ENCODE measurements around the gene CARD18.

DNA sequence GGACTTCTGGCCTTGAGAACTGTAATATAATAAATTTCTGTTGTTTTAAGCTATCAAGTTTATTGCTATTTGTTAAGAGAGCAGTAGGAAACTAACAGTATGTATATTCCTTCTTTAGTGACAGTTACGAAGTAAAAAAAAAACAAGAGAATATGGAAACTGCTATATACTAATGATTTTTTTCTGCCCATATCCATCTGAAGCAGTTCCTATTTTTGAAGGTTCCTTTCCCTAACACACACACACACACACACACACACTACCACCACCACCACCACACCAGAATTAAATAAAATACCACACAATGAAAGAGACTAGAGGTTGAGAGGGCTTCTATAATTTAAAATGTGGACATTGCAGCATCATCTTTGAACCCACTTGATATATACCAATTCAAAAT, 44.4 kb upstream of the CARD18 start:
- TF ChIP-seq GTF2F1 (IDR thresholded peaks at IDR 0.05; ENCODE audit: low read length) (no peak), ZNF567 (CRISPR knock-in tag; IDR thresholded peaks at IDR 0.05; ENCODE audit: borderline replicate concordance) (no peak), CHD4 (IDR thresholded peaks at IDR 0.05; ENCODE audit: borderline replicate concordance, low read length) (no peak), RFX5 (IDR thresholded peaks at IDR 0.05; ENCODE audit: low read depth, low read length) (no peak), MAFG (CRISPR knock-in tag; IDR thresholded peaks at IDR 0.05) (no peak), ZNF33A (CRISPR knock-in tag; IDR thresholded peaks at IDR 0.05; ENCODE audit: borderline replicate concordance) (no peak), ZSCAN29 (CRISPR knock-in tag; conservative IDR thresholded peaks at IDR 0.05) (no peak), ZNF788 (CRISPR knock-in tag; IDR thresholded peaks at IDR 0.05; ENCODE audit: borderline replicate concordance) (no peak)
- TF ChIP-seq, protein P1, sequence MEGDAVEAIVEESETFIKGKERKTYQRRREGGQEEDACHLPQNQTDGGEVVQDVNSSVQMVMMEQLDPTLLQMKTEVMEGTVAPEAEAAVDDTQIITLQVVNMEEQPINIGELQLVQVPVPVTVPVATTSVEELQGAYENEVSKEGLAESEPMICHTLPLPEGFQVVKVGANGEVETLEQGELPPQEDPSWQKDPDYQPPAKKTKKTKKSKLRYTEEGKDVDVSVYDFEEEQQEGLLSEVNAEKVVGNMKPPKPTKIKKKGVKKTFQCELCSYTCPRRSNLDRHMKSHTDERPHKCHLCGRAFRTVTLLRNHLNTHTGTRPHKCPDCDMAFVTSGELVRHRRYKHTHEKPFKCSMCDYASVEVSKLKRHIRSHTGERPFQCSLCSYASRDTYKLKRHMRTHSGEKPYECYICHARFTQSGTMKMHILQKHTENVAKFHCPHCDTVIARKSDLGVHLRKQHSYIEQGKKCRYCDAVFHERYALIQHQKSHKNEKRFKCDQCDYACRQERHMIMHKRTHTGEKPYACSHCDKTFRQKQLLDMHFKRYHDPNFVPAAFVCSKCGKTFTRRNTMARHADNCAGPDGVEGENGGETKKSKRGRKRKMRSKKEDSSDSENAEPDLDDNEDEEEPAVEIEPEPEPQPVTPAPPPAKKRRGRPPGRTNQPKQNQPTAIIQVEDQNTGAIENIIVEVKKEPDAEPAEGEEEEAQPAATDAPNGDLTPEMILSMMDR (CRISPR knock-in tag; IDR thresholded peaks at IDR 0.05) = no peak

Data from HepG2 (cell line).